ENCODE results near the gene C2CD2. TPM values are rescaled to one million over a fixed set of nuclear protein-coding genes. Genes with fewer than 3 reads are reported as not detected.
"Not testable (repeated sequence)": the region's sequence is repeated elsewhere in the genome, so short reads cannot be mapped to it uniquely, and the experiment has no call there.

Gene C2CD2
- total RNA-seq, 4 donors from 2014 or later, result 1.7 to 7.2 (median 2.4) TPM

GRCh38 chr21:41950941-41951351 lies 2.9 kb downstream of the C2CD2 start:
- Histone ChIP-seq H3K4me3 (no peak overlapping the region), H3K27me3 (peaks cover 0 to 17% (median 0%) of the 10 kb centered on the region in 3 donors), H3K36me3 (no peaks in the 10 kb centered on the region), H3K4me1 (peaks cover 21 to 27% of the 10 kb centered on the region in 2 donors), H3K27ac (no peak overlapping the region), H3K9me3 (no peaks in the 10 kb centered on the region)
- TF ChIP-seq POLR2A (IDR thresholded peaks at IDR 0.05) (no peak), CTCF (IDR thresholded peaks at IDR 0.05 in 4 of 5, conservative IDR thresholded peaks at IDR 0.05 in 1 of 5) (no peak)
- in situ Hi-C loops (cut with MboI; ENCODE audit: low sequenced_read_pairs in 4 of 4) (no loop called here), intact Hi-C loops (cut with DNase I; ENCODE audit: low total_unique reads) (loop anchor here (10.0 kb wide), 1 partner anchor 284 kb away; no protein-coding TSS in a partner anchor)
- no peak for DNase-seq
- ATAC-seq, result no peak

- Histone ChIP-seq H3K4me1 (peaks cover 21 to 27% of the 10 kb centered on the region in 2 donors), H3K27me3 (peaks cover 0 to 17% (median 0%) of the 10 kb centered on the region in 3 donors)
- not testable (repeated sequence) for H3K9me3 ChIP-seq, ATAC-seq, H3K27ac ChIP-seq, H3K4me3 ChIP-seq, H3K36me3 ChIP-seq, DNase-seq
- in situ Hi-C loops (cut with MboI; ENCODE audit: low sequenced_read_pairs in 4 of 4) (loop anchor here in 1 of 4 donors (25.0 kb wide), 1 partner anchor 112 kb away; no protein-coding TSS in a partner anchor), intact Hi-C loops (cut with DNase I; ENCODE audit: low total_unique reads) (loop anchor here (10.0 kb wide), 1 partner anchor 285 kb away; no protein-coding TSS in a partner anchor)
Measured at GRCh38 chr21:41949631-41950030, 4.2 kb downstream of the C2CD2 start.

GRCh38 chr21:41948901-41949300 lies 4.9 kb downstream of the C2CD2 start:
- DNase-seq (no peak), ATAC-seq (no peak)
- peaks cover 0 to 17% (median 0%) of the 10 kb centered on the region in 3 donors for H3K27me3 ChIP-seq
- no peaks in the 10 kb centered on the region for H3K9me3 ChIP-seq
- intact Hi-C loops (cut with DNase I; ENCODE audit: low total_unique reads) (no loop called here), in situ Hi-C loops (cut with MboI; ENCODE audit: low sequenced_read_pairs in 4 of 4) (loop anchor here in 1 of 4 donors (25.0 kb wide), 1 partner anchor 112 kb away; no protein-coding TSS in a partner anchor)
- H3K4me1 ChIP-seq, result peaks cover 21 to 24% of the 10 kb centered on the region in 2 donors
- H3K4me3 ChIP-seq, result no peak overlapping the region
- H3K27ac ChIP-seq, result no peak overlapping the region
- H3K36me3 ChIP-seq, result no peaks in the 10 kb centered on the region
- TF ChIP-seq CTCF (IDR thresholded peaks at IDR 0.05 in 4 of 5, conservative IDR thresholded peaks at IDR 0.05 in 1 of 5) (no peak), POLR2A (IDR thresholded peaks at IDR 0.05) (no peak)

- intact Hi-C loops (cut with DNase I; ENCODE audit: low total_unique reads), result no loop called here
- Histone ChIP-seq H3K27me3 (peaks cover 0 to 17% (median 0%) of the 10 kb centered on the region in 3 donors), H3K36me3 (no peaks in the 10 kb centered on the region), H3K4me3 (no peak overlapping the region), H3K27ac (peak overlapping the region in 2 of 4 donors; percentile 16 to 54), H3K4me1 (peaks cover 21 to 24% of the 10 kb centered on the region in 2 donors), H3K9me3 (no peaks in the 10 kb centered on the region)
- DNase-seq (no peak), ATAC-seq (no peak)
- in situ Hi-C loops (cut with MboI; ENCODE audit: low sequenced_read_pairs in 4 of 4), result loop anchor here in 1 of 4 donors (25.0 kb wide), 1 partner anchor 111 kb away; no protein-coding TSS in a partner anchor
- TF ChIP-seq POLR2A (IDR thresholded peaks at IDR 0.05) (no peak), CTCF (IDR thresholded peaks at IDR 0.05 in 4 of 5, conservative IDR thresholded peaks at IDR 0.05 in 1 of 5) (no peak)
Measured at GRCh38 chr21:41948078-41948895, 5.5 kb downstream of the C2CD2 start.

- in situ Hi-C loops (cut with MboI; ENCODE audit: low sequenced_read_pairs in 4 of 4) (loop anchor here in 1 of 4 donors (25.0 kb wide), 1 partner anchor 109 kb away; no protein-coding TSS in a partner anchor), intact Hi-C loops (cut with DNase I; ENCODE audit: low total_unique reads) (no loop called here)
- TF ChIP-seq CTCF (IDR thresholded peaks at IDR 0.05 in 4 of 5, conservative IDR thresholded peaks at IDR 0.05 in 1 of 5) (no peak), POLR2A (IDR thresholded peaks at IDR 0.05) (no peak)
- no peak for ATAC-seq
- H3K4me3 ChIP-seq, result no peak overlapping the region
- no peak overlapping the region for H3K27ac ChIP-seq
- no peak for DNase-seq
- H3K4me1 ChIP-seq, result peaks cover 9 to 11% of the 10 kb centered on the region in 2 donors
- peaks cover 0 to 4% (median 0%) of the 10 kb centered on the region in 3 donors for H3K27me3 ChIP-seq
- H3K9me3 ChIP-seq, result no peaks in the 10 kb centered on the region
- H3K36me3 ChIP-seq, result no peaks in the 10 kb centered on the region
Measured at GRCh38 chr21:41945982-41946381, 7.8 kb downstream of the C2CD2 start.

All from gastrocnemius medialis (tissue), 4 donors.